T-cell (primary cell): ENCODE data around the gene LRRC27. TPM values are rescaled to one million over a fixed set of nuclear protein-coding genes. Genes with fewer than 3 reads are reported as not detected.

Experiments used
- ATAC-seq, 4 experiments: fragments of 200-7000 bp in 3 of 4; fragments of 150-1000 bp in 1 of 4; cut with Tn5 transposase; replicated peaks in 1 of 4; 1 replicate in 3 of 4; 2 replicates in 1 of 4; pipeline ENCODE4 v1.10.0; 2021; ENCODE audit warnings: moderate library complexity in 3 of 4, mild to moderate bottlenecking in 2 of 4, moderate number of reproducible peaks in 1 of 4
- CTCF ChIA-PET, 2 donors: fragments of 300-600 bp; sonication (Branson Sonifier 250); formaldehyde crosslinking; loops; one replicate each; lab custom pipeline; 2022; ENCODE audit warnings: antibody characterized with exemption in 2 of 2; lab: Charles Lee
- POLR2A ChIA-PET, 2 donors: fragments of 300-600 bp; sonication (Branson Sonifier 250); formaldehyde crosslinking; loops; one replicate each; lab custom pipeline; 2022; ENCODE audit warnings: antibody characterized with exemption in 2 of 2; lab: Charles Lee
- DNase-seq, 35 experiments: peaks; one replicate each; pipeline versions ENCODE4 v3.0.0 to v3.0.0-alpha.2; 2013 to 2023
- H3K27ac ChIP-seq: one replicate; pipeline ENCODE4 v1.5.1; 2013; ENCODE audit warnings: low read length
- H3K27me3 ChIP-seq, 2 experiments: replicated peaks in 1 of 2; 1 replicate in 1 of 2; 2 replicates in 1 of 2; pipeline versions ENCODE4 v1.6.1 to v1.7.0; 2013; ENCODE audit warnings: low read length in 1 of 2, mixed read lengths in 1 of 2; ENCODE audit not compliant: control insufficient read depth in 2 of 2, insufficient read depth in 2 of 2; ENCODE audit errors: extremely low read depth in 1 of 2
- H3K36me3 ChIP-seq, 2 donors: 1 replicate in 1 of 2; 2 replicates in 1 of 2; pipeline versions ENCODE4 v1.6.1 to v1.7.0; 2013; ENCODE audit warnings: low read length in 1 of 2; ENCODE audit not compliant: control insufficient read depth in 2 of 2, insufficient read depth in 1 of 2; ENCODE audit errors: extremely low read depth in 1 of 2
- H3K4me1 ChIP-seq, 2 experiments: 1 replicate in 1 of 2; 2 replicates in 1 of 2; pipeline versions ENCODE4 v1.6.1 to v1.7.0; 2013; ENCODE audit warnings: low read length in 2 of 2, mixed read lengths in 1 of 2; ENCODE audit not compliant: insufficient read depth in 2 of 2, control insufficient read depth in 1 of 2; ENCODE audit errors: extremely low read depth in 1 of 2
- H3K4me3 ChIP-seq, 2 donors: 1 replicate in 1 of 2; 2 replicates in 1 of 2; pipeline versions ENCODE4 v1.5.1 to v1.7.0; 2013; ENCODE audit warnings: mild to moderate bottlenecking in 2 of 2, low read length in 1 of 2, moderate library complexity in 1 of 2; ENCODE audit not compliant: control insufficient read depth in 1 of 2; ENCODE audit errors: extremely low read depth in 1 of 2
- H3K9me3 ChIP-seq: 2 replicates; pipeline ENCODE4 v1.7.0; 2013
- H3K27ac Mint-ChIP-seq, 2 donors: one replicate each; pipeline ENCODE4 v1.8.0; 2020 to 2021; ENCODE audit warnings: mild to moderate bottlenecking in 2 of 2, mixed read lengths in 2 of 2
- H3K27me3 Mint-ChIP-seq, 2 donors: one replicate each; pipeline ENCODE4 v1.8.0; 2021 to 2022; ENCODE audit warnings: mixed read lengths in 2 of 2
- H3K36me3 Mint-ChIP-seq: one replicate; pipeline ENCODE4 v1.8.0; 2021; ENCODE audit warnings: mixed read lengths
- H3K4me1 Mint-ChIP-seq, 3 donors: one replicate each; pipeline ENCODE4 v1.8.0; 2020 to 2022; ENCODE audit warnings: mixed read lengths in 3 of 3, mild to moderate bottlenecking in 1 of 3
- H3K4me3 Mint-ChIP-seq, 3 donors: one replicate each; pipeline ENCODE4 v1.8.0; 2020 to 2022; ENCODE audit warnings: mild to moderate bottlenecking in 3 of 3, mixed read lengths in 3 of 3, moderate library complexity in 3 of 3
- H3K9me3 Mint-ChIP-seq, 3 donors: one replicate each; pipeline ENCODE4 v1.8.0; 2020 to 2022; ENCODE audit warnings: mixed read lengths in 3 of 3
- WGBS: methylation state at CpG from one replicate; pipeline ENCODE4 v1.1.5; 2013; ENCODE audit warnings: missing lambda C conversion rate; ENCODE audit not compliant: insufficient coverage; 5-methylcytosine and 5-hydroxymethylcytosine counted together
- total RNA-seq, 35 experiments: library from RNA in 6 of 35; stranded (reverse) in 6 of 35; fragments of 120-200 nt in 1 of 35; gene quantifications; one replicate each; pipeline versions ENCODE4 v1.2.1 to v1.2.4 and lab custom pipeline; 2013 to 2026

Gene LRRC27
- total RNA-seq, 5 donors from 2014 or later (not counting 1 experiment from before 2014, with no cell fraction given), result 3.1 to 7.8 (median 7.0) TPM

DNA sequence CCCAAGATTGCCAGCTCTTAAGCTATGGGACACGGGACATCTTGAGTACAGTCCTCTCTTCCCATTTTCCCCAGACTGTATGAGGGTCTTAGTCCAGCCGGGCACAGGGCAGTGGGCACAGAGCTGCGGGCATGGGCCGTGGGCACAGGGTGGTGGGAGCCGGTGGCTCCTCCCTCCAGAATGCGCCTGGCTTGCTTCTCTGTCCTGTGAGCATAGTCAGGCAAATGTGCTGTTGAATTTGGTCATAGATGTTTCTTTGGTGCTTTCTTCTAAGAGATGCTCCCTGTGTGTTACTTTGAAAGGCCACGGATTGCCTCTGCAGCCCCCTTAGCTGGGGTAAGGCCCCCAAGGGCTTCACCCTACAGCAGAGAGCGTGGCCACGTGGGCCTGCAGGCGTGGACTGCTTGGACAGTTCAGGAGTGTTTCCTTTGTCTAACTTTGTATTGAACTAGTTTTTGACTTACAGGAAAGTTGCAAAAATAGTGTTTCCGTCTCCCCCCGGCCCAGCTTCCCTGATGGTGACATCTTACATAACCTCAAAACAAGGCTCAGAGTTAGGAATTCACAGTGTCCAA is 24.7 kb downstream of the LRRC27 start:
- H3K27ac ChIP-seq, result no peak overlapping the region
- ATAC-seq (no peak), DNase-seq (no peak)
- CTCF ChIA-PET, result no interaction called here
- no peak overlapping the region for H3K4me3 ChIP-seq
- Mint-ChIP-seq H3K4me1 (peaks cover 0 to 3% (median 2%) of the 10 kb centered on the region in 3 donors), H3K36me3 (peaks cover 3% of the 10 kb centered on the region), H3K9me3 (no peaks in the 10 kb centered on the region), H3K27me3 (no peaks in the 10 kb centered on the region), H3K27ac (no peak overlapping the region), H3K4me3 (no peak overlapping the region)
- H3K9me3 ChIP-seq, result no peaks in the 10 kb centered on the region
- WGBS, result 95% methylated on average over 7 of the region's 12 CpGs
- peaks cover 0 to 5% of the 10 kb centered on the region in 2 experiments for H3K4me1 ChIP-seq
- POLR2A ChIA-PET, result no interaction called here
- H3K36me3 ChIP-seq, result no peaks in the 10 kb centered on the region
- H3K27me3 ChIP-seq, result no peaks in the 10 kb centered on the region

DNA sequence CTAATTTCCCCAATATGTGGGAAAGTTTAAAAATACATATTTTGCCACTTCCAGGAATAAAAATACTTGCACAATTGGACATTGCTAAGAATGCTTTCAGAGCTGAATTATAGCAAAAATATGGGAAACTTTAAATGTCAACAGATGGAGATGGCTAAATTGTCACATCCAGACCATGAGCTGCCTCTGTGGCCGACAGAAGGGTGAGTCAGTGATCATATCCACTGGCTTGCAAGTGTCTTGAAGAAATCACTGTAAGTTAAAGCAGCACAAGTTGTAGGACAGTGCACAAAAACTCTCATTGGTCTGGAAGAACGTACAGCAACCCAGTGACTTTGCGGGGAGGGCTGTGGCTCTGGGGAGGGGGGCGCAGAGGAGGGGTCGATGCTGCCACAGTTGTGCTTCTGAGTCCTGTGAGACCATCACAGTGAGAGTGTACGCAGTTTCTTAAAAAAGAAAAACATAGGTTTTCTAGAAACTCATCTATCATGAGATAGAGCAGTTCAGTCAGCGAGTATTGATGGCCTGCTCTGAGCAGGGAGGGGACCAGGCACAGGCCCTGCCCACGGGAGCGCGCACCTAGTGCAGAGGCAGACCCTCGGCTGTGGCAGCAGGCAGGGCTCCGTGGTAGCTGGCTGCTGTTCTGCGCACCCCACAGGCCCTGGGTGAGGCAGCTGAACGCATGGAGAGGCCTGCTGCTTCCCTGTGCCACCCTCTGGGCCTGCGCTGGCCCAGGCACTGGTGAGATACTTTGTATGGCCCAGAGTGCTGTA is 25.5 kb downstream of the LRRC27 start:
- peaks cover 0 to 3% (median 2%) of the 10 kb centered on the region in 3 donors for H3K4me1 Mint-ChIP-seq
- DNase-seq (no peak), ATAC-seq (no peak)
- CTCF ChIA-PET, result no interaction called here
- H3K27me3 Mint-ChIP-seq, result no peaks in the 10 kb centered on the region
- no peak overlapping the region for H3K27ac Mint-ChIP-seq
- peaks cover 8% of the 10 kb centered on the region for H3K36me3 Mint-ChIP-seq
- peaks cover 0 to 5% of the 10 kb centered on the region in 2 experiments for H3K4me1 ChIP-seq
- POLR2A ChIA-PET, result no interaction called here
- no peaks in the 10 kb centered on the region for H3K9me3 Mint-ChIP-seq
- H3K27ac ChIP-seq, result no peak overlapping the region
- H3K27me3 ChIP-seq, result no peaks in the 10 kb centered on the region
- H3K9me3 ChIP-seq, result no peaks in the 10 kb centered on the region
- H3K4me3 Mint-ChIP-seq, result no peak overlapping the region
- no peak overlapping the region for H3K4me3 ChIP-seq
- no peaks in the 10 kb centered on the region for H3K36me3 ChIP-seq
- 97% methylated on average over 13 of the region's 15 CpGs for WGBS

DNA sequence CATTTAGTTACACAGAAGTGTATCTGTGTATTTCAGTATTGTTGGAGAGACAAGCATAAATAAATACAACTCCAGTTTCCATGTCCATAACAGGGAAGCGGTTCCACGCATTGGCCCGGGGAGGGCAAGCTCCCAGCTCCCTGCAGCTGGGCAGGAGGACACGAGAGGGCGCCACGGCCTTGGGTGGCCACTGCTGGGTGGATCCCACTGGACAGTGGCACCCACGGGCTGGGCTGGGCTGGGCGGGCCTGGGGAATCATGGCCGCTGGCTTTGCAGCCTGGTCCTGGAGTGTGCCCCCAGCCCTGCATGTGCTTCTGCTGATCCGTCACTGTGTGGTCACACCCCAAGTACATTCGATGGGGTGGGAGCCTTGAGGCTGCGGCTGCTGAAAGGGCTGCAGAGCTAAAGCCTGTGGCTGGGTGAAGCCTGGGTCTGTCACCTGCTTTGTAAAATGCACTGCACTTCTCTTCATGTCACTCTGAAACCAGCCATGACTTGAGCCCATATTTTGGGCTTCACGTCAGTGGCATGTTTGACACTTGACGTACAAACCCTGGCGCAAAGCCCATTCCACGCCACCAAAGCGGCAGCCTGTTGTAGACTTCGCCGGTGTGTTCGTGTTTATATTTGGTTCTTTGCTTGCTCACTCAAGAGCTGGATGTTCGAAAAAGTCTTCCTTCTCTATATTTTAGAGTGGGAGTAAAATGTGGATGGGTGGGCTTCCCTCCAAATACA is 27.5 kb downstream of the LRRC27 start:
- WGBS, result 96% methylated on average over 17 of the region's 21 CpGs
- CTCF ChIA-PET, result interaction anchor here in 1 of 2 donors (0.7 kb wide), 1 partner anchor 9 kb away, joined by 3 read pairs; no protein-coding TSS in a partner anchor
- no peak for ATAC-seq

DNA sequence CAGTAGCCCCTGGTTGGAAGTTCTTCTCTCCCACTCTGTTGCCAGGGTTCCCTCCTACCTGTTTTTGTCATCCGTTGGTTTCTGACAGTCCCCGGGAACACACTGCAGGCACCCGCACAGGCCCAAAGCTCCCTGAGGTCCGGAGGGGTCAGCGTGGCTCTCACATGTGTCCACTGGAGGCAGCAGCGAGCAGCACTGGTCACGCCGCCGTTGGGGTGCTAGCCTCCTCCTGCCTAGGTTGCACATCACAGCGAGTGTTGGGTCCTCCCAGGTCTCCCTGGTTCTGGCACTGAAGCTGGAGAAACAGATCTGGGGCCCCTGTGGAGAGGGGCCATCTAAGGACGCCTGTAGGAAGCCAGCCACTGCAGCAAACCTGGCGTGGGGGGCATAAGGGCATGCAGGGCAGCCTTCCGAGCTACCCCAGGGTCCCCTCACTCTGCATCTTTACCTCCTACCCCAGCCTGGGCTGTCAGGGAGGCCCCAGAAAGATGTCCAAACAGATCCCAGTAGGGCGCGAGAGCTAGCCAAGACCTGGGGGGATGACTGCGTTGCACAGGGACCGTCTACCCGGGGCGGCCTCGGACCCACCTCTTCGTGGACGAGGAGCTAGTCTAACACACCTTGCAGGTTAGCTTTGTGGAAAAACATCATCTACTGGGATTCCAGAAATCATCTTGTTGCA is 28.9 kb downstream of the LRRC27 start:
- Histone ChIP-seq H3K4me1 (no peaks in the 10 kb centered on the region), H3K27me3 (no peaks in the 10 kb centered on the region), H3K27ac (no peak overlapping the region), H3K9me3 (no peaks in the 10 kb centered on the region), H3K36me3 (peaks cover 0 to 3% of the 10 kb centered on the region in 2 donors), H3K4me3 (no peak overlapping the region)
- Mint-ChIP-seq H3K36me3 (peaks cover 11% of the 10 kb centered on the region), H3K4me3 (no peak overlapping the region), H3K9me3 (no peaks in the 10 kb centered on the region), H3K27ac (no peak overlapping the region), H3K27me3 (no peaks in the 10 kb centered on the region), H3K4me1 (no peaks in the 10 kb centered on the region)
- ChIA-PET POLR2A (no interaction called here), CTCF (interaction anchor here (0.6 to 1.3 kb wide), 2 partner anchors 27 to 93 kb away, joined by 3 to 6 read pairs; no protein-coding TSS in a partner anchor)
- DNase-seq, result peak in 10 of 35 experiments; percentile 8 to 43 (median 16)
- WGBS, result 86% methylated on average over 22 of the region's 22 CpGs
- peak in 2 of 4 experiments; percentile 31 to 36 for ATAC-seq

More for the DNA sequence above, 27.5 kb downstream of the LRRC27 start:
- POLR2A ChIA-PET, result no interaction called here
- H3K4me1 Mint-ChIP-seq, result no peaks in the 10 kb centered on the region
- H3K27me3 Mint-ChIP-seq, result no peaks in the 10 kb centered on the region
- no peak for DNase-seq
- H3K27me3 ChIP-seq, result no peaks in the 10 kb centered on the region
- H3K36me3 ChIP-seq, result peaks cover 0 to 1% of the 10 kb centered on the region in 2 donors
- peaks cover 8% of the 10 kb centered on the region for H3K36me3 Mint-ChIP-seq
- H3K27ac Mint-ChIP-seq, result no peak overlapping the region
- H3K9me3 Mint-ChIP-seq, result no peaks in the 10 kb centered on the region
- H3K4me3 ChIP-seq, result no peak overlapping the region
- no peaks in the 10 kb centered on the region for H3K4me1 ChIP-seq
- H3K27ac ChIP-seq, result no peak overlapping the region
- no peak overlapping the region for H3K4me3 Mint-ChIP-seq
- no peaks in the 10 kb centered on the region for H3K9me3 ChIP-seq

DNA sequence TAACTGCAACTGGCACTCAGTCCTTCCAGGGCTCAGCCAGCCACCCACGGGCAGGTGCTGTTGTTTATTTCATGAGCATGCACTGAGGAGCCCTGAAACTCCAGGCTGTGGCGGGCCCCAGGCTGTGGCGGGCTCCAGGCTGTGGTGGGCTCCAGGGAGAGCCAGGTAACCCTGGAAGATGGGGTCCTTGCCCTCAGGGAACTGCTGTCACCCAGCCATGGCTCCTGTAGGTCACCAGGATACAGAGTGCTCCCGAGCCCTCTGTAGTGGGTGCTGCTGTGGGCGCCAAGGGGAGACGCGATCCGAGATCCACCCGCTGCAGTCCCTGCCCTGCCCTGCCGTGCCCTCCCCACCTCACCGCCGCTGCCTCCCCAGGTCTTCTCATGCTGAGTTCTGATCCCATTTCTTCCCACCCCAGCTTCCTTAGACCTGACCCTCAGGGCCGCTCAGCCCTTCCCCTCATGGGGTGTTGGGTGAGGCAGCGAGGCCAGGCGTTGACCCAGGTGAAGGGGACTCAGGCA is 29.6 kb downstream of the LRRC27 start:
- no peak for ATAC-seq
- ChIA-PET CTCF (interaction anchor here (0.6 to 1.3 kb wide), 2 partner anchors 26 to 93 kb away, joined by 3 to 6 read pairs; no protein-coding TSS in a partner anchor), POLR2A (no interaction called here)

More for the DNA sequence above, 29.6 kb downstream of the LRRC27 start:
- Mint-ChIP-seq H3K4me3 (no peak overlapping the region), H3K4me1 (no peaks in the 10 kb centered on the region), H3K9me3 (no peaks in the 10 kb centered on the region), H3K27me3 (no peaks in the 10 kb centered on the region), H3K27ac (no peak overlapping the region), H3K36me3 (peaks cover 11% of the 10 kb centered on the region)
- Histone ChIP-seq H3K36me3 (peaks cover 0 to 3% of the 10 kb centered on the region in 2 donors), H3K27me3 (no peaks in the 10 kb centered on the region), H3K4me1 (no peaks in the 10 kb centered on the region), H3K27ac (no peak overlapping the region), H3K4me3 (no peak overlapping the region), H3K9me3 (no peaks in the 10 kb centered on the region)
- DNase-seq, result no peak
- WGBS, result 83% methylated on average over 3 of the region's 15 CpGs
